ENCODE results near the gene SLC19A3.
A peak's percentile ranks its signal among the peaks of the same experiment; 100 is the strongest.

The SLC19A3 gene

DNA sequence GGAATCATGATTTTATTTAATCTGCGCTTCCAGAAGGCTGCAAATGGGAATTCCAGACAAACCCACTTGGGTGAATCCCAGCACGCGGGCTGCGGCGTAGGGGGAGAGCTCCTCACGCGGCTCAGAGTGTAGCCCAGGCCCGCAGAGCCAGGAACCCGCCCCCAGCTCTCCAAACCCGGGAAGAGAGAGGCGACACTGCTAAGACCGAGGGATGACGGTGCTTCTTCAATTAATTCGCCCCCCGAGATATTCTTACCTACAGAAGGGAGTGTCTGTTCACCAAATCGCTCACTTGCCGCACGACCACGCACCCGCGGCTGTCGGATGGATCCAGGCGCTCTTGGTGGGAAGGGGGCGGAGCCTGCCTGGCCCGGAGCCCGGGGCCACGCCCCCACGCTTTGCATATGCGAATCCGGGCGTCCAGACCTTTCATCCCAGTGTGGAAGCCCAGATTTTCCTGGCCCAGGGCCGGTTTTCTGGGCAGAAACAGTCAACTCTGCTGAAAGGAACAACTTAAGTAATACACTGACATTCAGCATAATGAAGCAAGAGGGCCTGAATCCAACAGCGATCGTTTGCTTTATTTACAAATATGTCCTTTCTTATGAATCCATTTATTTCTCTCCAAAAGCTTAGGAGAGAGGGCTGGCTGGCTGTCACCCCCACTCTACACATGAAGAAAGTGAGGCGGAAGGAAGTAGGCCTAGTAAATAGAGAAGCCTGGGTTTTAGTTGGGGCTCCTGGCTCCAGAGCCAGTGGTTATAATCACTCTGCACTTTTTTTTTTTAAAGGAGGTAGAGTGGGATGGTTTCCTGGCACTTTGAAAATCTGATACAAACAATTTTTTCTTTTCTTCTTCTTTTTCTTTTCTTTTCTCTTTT is at the start of gene SLC19A3:
Gene SLC19A3 (minus strand): TSS at position 342 of the 881 bp plus-strand sequence. CDS start 15,710 bp downstream, outside the sequence.
- Histone ChIP-seq H3K27me3 (ENCODE audit: control insufficient read depth, insufficient read depth, low read length) (no peaks in the 10 kb centered on the region), H3K79me2 (no peaks in the 10 kb centered on the region), H3K27ac (no peak within 1 kb of the TSS), H2AFZ (peak within 1 kb of the TSS; percentile 64), H3K36me3 (ENCODE audit: control insufficient read depth, insufficient read depth, low read length) (no peaks in the 10 kb centered on the region), H3K4me2 (ENCODE audit: low read length) (peak within 1 kb of the TSS; percentile 13), H3K9me3 (ENCODE audit: control insufficient read depth, low read length) (no peaks in the 10 kb centered on the region), H3K4me1 (no peaks in the 10 kb centered on the region), H3K9ac (no peak within 1 kb of the TSS), H3K4me3 (ENCODE audit: low read depth, low read length) (no peak within 1 kb of the TSS)
- TF ChIP-seq, protein P1, sequence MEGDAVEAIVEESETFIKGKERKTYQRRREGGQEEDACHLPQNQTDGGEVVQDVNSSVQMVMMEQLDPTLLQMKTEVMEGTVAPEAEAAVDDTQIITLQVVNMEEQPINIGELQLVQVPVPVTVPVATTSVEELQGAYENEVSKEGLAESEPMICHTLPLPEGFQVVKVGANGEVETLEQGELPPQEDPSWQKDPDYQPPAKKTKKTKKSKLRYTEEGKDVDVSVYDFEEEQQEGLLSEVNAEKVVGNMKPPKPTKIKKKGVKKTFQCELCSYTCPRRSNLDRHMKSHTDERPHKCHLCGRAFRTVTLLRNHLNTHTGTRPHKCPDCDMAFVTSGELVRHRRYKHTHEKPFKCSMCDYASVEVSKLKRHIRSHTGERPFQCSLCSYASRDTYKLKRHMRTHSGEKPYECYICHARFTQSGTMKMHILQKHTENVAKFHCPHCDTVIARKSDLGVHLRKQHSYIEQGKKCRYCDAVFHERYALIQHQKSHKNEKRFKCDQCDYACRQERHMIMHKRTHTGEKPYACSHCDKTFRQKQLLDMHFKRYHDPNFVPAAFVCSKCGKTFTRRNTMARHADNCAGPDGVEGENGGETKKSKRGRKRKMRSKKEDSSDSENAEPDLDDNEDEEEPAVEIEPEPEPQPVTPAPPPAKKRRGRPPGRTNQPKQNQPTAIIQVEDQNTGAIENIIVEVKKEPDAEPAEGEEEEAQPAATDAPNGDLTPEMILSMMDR (IDR thresholded peaks at IDR 0.05) = no peak

DNA sequence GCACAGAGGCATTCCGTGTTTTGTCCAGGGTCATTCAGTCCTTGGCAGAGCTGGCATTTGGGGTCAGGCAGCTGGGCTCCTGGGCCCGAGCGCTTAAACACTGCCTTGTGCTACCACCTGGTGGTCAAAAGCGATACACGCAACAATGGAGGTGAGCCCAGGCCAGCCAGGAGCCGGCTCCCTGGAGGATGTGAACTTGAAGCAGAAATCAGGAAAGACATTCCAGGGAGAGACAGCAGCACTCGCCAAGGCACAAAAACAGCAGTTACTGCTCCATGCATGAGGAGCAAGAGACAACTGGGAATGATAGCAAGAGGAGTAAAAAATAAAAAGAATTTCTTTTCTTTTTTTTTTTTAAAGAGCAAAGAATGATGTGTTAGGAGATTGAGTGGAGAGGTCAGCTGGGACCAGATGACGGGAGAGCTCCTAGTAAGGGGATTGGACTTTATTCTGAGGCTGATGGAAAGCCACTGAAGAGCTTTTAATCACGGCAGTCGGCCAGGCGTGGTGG is 48.6 kb upstream of the SLC19A3 start:
- Histone ChIP-seq H3K9ac (no peak overlapping the region), H3K27ac (no peak overlapping the region), H3K4me1 (no peaks in the 10 kb centered on the region), H3K4me2 (ENCODE audit: low read length) (no peak overlapping the region), H3K79me2 (no peaks in the 10 kb centered on the region), H3K4me3 (ENCODE audit: low read depth, low read length) (no peak overlapping the region), H3K9me3 (ENCODE audit: control insufficient read depth, low read length) (no peaks in the 10 kb centered on the region), H3K27me3 (ENCODE audit: control insufficient read depth, insufficient read depth, low read length) (no peaks in the 10 kb centered on the region), H2AFZ (peak overlapping the region; percentile 6), H3K36me3 (ENCODE audit: control insufficient read depth, insufficient read depth, low read length) (no peaks in the 10 kb centered on the region)
- TF ChIP-seq, protein P1 (IDR thresholded peaks at IDR 0.05) = peak; percentile 83

DNA sequence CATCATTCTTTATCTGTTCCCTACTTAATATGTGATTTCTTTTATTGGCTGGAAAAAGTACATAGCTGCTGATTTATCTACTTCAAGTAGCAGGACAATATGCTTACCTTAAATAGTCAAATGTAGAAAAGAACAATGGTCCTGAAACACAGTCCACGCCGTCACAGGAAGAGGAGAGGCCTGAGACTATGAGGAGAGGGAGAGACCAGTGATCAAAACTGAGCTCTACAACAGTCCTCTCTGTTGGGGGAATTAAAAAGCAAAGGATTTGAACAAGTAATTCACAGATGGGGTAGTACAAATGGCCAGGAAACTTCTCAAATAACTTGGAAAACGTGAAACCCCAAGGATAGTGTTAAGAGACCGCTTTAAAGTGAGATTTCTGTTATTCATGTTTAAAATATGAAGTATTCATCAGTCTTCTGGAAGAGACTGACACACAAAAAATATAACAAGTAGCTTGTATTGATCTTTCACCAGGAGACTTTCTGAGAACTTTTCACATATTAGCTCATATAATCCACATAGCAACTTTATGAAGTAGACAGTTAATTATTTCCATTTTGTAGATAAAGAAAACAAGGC is 48.1 kb upstream of the SLC19A3 start:
- no peaks in the 10 kb centered on the region for H3K36me3 ChIP-seq (ENCODE audit: control insufficient read depth, insufficient read depth, low read length)
- no peak overlapping the region for H3K9ac ChIP-seq
- no peaks in the 10 kb centered on the region for H3K79me2 ChIP-seq
- TF ChIP-seq, protein P1 (IDR thresholded peaks at IDR 0.05) = no peak
- H2AFZ ChIP-seq = peak overlapping the region; percentile 47
- no peaks in the 10 kb centered on the region for H3K27me3 ChIP-seq (ENCODE audit: control insufficient read depth, insufficient read depth, low read length)
- no peaks in the 10 kb centered on the region for H3K9me3 ChIP-seq (ENCODE audit: control insufficient read depth, low read length)
- H3K4me2 ChIP-seq (ENCODE audit: low read length) = no peak overlapping the region
- H3K27ac ChIP-seq = no peak overlapping the region
- no peaks in the 10 kb centered on the region for H3K4me1 ChIP-seq
- no peak overlapping the region for H3K4me3 ChIP-seq (ENCODE audit: low read depth, low read length)

DNA sequence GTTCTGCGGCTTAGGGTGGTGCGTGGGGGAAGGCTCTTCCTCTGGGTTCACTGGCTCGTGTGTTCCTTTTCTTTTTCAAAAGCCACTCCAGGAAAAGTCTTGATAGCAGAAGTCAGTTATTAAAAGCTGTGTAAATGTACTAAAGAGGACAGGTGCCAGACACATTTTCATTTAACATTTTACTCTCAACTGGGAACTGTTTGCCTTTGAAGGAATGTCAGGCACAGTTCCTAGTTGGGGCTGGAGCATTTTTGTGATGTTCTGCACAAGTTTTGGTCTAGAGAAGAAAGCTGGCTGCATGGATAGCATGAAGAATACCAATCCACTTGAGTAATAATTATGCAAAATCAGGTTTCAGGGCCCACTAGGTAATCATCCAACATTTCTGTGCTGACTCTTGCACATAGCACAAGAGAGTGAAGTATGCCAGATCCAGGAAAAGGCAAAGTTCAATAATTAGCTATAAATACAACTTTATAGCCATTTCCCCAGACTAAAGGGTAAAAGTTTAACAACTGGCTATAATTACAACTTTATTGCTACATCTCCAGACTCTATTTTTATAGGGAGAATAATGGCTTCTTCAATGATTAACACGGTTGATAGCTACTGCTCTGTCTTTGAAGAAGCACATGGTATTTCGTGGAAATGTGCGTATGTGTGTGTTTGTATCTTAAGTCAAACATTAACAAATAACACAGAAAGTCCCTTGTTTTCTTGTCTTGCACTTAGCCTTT is 44.1 kb upstream of the SLC19A3 start:
- Histone ChIP-seq H3K4me3 (ENCODE audit: low read depth, low read length) (no peak overlapping the region), H2AFZ (no peak overlapping the region), H3K27ac (no peak overlapping the region), H3K79me2 (no peaks in the 10 kb centered on the region), H3K36me3 (ENCODE audit: control insufficient read depth, insufficient read depth, low read length) (no peaks in the 10 kb centered on the region), H3K9ac (no peak overlapping the region), H3K9me3 (ENCODE audit: control insufficient read depth, low read length) (no peaks in the 10 kb centered on the region), H3K4me1 (no peaks in the 10 kb centered on the region), H3K27me3 (ENCODE audit: control insufficient read depth, insufficient read depth, low read length) (no peaks in the 10 kb centered on the region), H3K4me2 (ENCODE audit: low read length) (no peak overlapping the region)
- TF ChIP-seq, protein P1 (IDR thresholded peaks at IDR 0.05) = no peak

Measured in parathyroid adenoma (tissue), 2 donors.